Measurements from ENCODE around the gene MLPH. TPM values are rescaled to one million over a fixed set of nuclear protein-coding genes. Genes with fewer than 3 reads are reported as not detected.

MLPH gene
- total RNA-seq, 1 experiment from 2014 or later: 237 TPM

DNA sequence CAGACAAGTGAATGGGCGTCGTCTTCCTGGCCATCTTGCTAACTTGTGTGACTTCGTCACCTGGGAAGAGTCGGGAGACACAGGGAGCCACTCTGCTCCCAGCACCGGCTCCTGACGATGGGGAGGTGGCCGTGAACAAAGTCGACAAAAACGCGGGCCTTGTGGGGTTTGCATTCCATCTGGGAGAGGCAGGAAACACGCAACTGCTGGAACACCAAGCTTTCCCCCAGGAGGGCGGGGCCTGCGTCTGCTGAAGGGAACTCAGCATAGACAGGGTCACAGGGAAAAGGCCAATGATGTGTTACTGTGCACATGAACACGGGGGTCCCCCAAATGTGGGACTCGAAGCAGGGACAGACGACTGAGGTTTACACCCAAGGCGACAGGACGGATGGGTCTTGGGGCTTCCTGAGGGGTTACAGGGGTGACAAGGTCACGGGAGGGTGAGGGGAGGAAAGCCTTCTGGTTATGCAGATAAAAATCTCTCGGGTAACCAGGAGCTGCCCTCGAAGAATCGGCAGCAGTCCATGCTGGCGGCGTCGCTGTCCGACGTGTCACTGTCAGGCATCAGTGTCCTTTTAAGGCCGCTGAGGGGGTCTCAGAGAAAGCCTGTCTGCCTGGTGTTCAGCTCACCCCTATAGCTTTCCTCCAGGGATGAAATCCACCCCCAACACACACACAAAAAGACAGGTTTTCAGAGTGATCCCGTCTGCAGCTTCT lies 51.1 kb downstream of the MLPH start:
- intact Hi-C loops (cut with micrococcal nuclease; ENCODE audit: unreplicated experiment): no loop called here
- TF ChIP-seq, protein P1, sequence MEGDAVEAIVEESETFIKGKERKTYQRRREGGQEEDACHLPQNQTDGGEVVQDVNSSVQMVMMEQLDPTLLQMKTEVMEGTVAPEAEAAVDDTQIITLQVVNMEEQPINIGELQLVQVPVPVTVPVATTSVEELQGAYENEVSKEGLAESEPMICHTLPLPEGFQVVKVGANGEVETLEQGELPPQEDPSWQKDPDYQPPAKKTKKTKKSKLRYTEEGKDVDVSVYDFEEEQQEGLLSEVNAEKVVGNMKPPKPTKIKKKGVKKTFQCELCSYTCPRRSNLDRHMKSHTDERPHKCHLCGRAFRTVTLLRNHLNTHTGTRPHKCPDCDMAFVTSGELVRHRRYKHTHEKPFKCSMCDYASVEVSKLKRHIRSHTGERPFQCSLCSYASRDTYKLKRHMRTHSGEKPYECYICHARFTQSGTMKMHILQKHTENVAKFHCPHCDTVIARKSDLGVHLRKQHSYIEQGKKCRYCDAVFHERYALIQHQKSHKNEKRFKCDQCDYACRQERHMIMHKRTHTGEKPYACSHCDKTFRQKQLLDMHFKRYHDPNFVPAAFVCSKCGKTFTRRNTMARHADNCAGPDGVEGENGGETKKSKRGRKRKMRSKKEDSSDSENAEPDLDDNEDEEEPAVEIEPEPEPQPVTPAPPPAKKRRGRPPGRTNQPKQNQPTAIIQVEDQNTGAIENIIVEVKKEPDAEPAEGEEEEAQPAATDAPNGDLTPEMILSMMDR (conservative IDR thresholded peaks at IDR 0.05): no peak
- TF ChIP-seq EZH2 (IDR thresholded peaks at IDR 0.05; ENCODE audit: low read depth): no peak
- Histone ChIP-seq H3K36me3 (ENCODE audit: low read depth) (peaks cover 51% of the 10 kb centered on the region), H3K9me3 (ENCODE audit: insufficient read depth, low read depth) (no peaks in the 10 kb centered on the region), H3K4me1 (replicated peaks; ENCODE audit: insufficient read depth) (no peaks in the 10 kb centered on the region), H3K4me3 (no peak overlapping the region), H4K20me1 (ENCODE audit: insufficient read depth) (peaks cover 14% of the 10 kb centered on the region), H3F3A (ENCODE audit: insufficient read depth, low read depth) (peaks cover 60% of the 10 kb centered on the region), H3K79me2 (ENCODE audit: low read depth) (no peaks in the 10 kb centered on the region), H3K27ac (no peak overlapping the region), H3K27me3 (ENCODE audit: insufficient read depth, low read depth) (no peaks in the 10 kb centered on the region), H3K4me2 (no peak overlapping the region), H3K9me2 (ENCODE audit: insufficient read depth) (no peaks in the 10 kb centered on the region), H2AFZ (no peak overlapping the region)
- CTCF ChIA-PET: no interaction called here
- no TSS peak for BruUV-seq (replicated peaks)
- no peak for DNase-seq
- POLR2A ChIA-PET (ENCODE audit: unreplicated experiment): no interaction called here

DNA sequence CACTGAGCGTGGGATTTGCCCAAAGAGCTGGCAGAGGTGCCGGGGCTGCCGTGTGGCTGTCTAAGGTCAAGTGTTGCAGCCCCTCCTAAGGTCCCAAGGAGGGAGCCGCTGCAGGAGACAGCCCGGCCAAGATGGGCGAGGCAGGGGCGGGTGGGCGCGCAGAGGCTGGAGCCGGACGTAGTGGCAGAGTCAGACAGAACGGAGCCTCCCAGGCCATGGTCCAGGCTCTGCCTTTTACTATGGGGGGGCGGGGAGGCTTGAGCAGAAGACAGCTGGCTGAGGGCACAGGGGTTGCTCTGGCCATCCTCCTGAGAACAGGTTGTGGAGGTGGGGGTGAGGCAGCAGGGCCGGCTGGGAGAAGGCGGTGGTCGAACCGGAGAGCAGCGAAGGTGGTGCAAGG lies 51.9 kb downstream of the MLPH start:
- ChIA-PET POLR2A (ENCODE audit: unreplicated experiment) (no interaction called here), CTCF (no interaction called here)
- no peak for TF ChIP-seq EZH2 (IDR thresholded peaks at IDR 0.05; ENCODE audit: low read depth)
- TF ChIP-seq, protein P1 (conservative IDR thresholded peaks at IDR 0.05): no peak
- Histone ChIP-seq H3K4me1 (replicated peaks; ENCODE audit: insufficient read depth) (no peaks in the 10 kb centered on the region), H2AFZ (no peak overlapping the region), H3K79me2 (ENCODE audit: low read depth) (no peaks in the 10 kb centered on the region), H3K9me2 (ENCODE audit: insufficient read depth) (no peaks in the 10 kb centered on the region), H3K36me3 (ENCODE audit: low read depth) (peaks cover 47% of the 10 kb centered on the region), H3K4me2 (no peak overlapping the region), H3K27ac (no peak overlapping the region), H3K9me3 (ENCODE audit: insufficient read depth, low read depth) (no peaks in the 10 kb centered on the region), H3F3A (ENCODE audit: insufficient read depth, low read depth) (peaks cover 53% of the 10 kb centered on the region), H4K20me1 (ENCODE audit: insufficient read depth) (peaks cover 8% of the 10 kb centered on the region), H3K27me3 (ENCODE audit: insufficient read depth, low read depth) (no peaks in the 10 kb centered on the region), H3K4me3 (no peak overlapping the region)
- no peak for DNase-seq
- intact Hi-C loops (cut with micrococcal nuclease; ENCODE audit: unreplicated experiment): no loop called here
- BruUV-seq (replicated peaks): no TSS peak

DNA sequence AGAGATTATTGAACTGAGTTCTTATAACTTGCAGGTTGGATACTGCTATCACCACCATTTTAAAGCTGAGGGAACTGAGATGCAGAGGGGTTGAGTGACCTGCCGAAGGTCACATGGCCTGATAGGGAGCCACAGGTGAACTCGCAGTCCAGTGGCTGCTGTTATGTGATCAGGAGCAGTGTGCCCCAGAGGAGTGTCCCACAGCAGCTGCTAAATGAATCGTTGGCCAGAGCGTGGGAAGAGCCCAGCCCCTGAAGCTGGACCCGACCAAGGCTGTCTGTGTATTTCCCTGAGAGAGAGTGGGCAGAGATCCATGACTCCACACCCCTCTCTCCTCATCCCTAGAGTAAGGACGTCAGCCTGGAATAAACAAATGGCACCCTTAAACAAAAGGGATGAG lies 52.6 kb downstream of the MLPH start:
- Histone ChIP-seq H3K79me2 (ENCODE audit: low read depth) (no peaks in the 10 kb centered on the region), H3K4me2 (no peak overlapping the region), H3K4me1 (replicated peaks; ENCODE audit: insufficient read depth) (no peaks in the 10 kb centered on the region), H3F3A (ENCODE audit: insufficient read depth, low read depth) (peaks cover 49% of the 10 kb centered on the region), H2AFZ (no peak overlapping the region), H3K9me2 (ENCODE audit: insufficient read depth) (no peaks in the 10 kb centered on the region), H3K36me3 (ENCODE audit: low read depth) (peaks cover 40% of the 10 kb centered on the region), H3K9me3 (ENCODE audit: insufficient read depth, low read depth) (no peaks in the 10 kb centered on the region), H3K27ac (no peak overlapping the region), H3K27me3 (ENCODE audit: insufficient read depth, low read depth) (no peaks in the 10 kb centered on the region), H3K4me3 (no peak overlapping the region), H4K20me1 (ENCODE audit: insufficient read depth) (peaks cover 6% of the 10 kb centered on the region)
- ChIA-PET CTCF (interaction anchor here (0.7 kb wide), 1 partner anchor 588 kb away, joined by 3 read pairs; no protein-coding TSS in a partner anchor), POLR2A (ENCODE audit: unreplicated experiment) (no interaction called here)
- BruUV-seq (replicated peaks): no TSS peak
- TF ChIP-seq EZH2 (IDR thresholded peaks at IDR 0.05; ENCODE audit: low read depth): no peak
- TF ChIP-seq, protein P1 (conservative IDR thresholded peaks at IDR 0.05): no peak
- intact Hi-C loops (cut with micrococcal nuclease; ENCODE audit: unreplicated experiment): no loop called here
- no peak for DNase-seq

Data from PC-9 (cell line).